GM19099 (cell line): ENCODE data around the gene ATP6V0C.

Experiments used
- POLR2A ChIP-seq: IDR thresholded peaks from 3 replicates; pipeline ENCODE4 v1.6.1; 2011; ENCODE audit warnings: low read depth; ENCODE audit not compliant: insufficient read length; ENCODE audit errors: extremely low read depth

The ATP6V0C gene

DNA sequence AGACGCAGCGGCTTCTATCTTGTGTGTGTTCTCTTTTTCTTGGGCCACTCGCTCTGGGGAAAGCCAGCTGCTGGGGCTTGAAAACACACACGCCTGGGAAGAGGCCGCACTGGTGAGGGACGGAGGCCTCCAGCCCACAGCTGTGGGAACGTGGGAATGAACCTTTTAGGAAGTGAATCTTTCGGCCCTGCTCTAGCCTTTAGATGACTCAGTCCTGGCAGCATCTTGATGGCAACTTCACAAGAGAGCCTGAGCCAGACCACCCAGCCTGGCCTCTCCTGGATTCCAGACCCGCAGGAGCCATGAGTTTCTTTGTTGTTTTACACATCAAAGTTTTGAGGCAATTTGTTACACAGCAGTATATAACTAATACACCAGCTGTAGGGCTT lies 21.9 kb downstream of the ATP6V0C start:
- no peak for TF ChIP-seq POLR2A

DNA sequence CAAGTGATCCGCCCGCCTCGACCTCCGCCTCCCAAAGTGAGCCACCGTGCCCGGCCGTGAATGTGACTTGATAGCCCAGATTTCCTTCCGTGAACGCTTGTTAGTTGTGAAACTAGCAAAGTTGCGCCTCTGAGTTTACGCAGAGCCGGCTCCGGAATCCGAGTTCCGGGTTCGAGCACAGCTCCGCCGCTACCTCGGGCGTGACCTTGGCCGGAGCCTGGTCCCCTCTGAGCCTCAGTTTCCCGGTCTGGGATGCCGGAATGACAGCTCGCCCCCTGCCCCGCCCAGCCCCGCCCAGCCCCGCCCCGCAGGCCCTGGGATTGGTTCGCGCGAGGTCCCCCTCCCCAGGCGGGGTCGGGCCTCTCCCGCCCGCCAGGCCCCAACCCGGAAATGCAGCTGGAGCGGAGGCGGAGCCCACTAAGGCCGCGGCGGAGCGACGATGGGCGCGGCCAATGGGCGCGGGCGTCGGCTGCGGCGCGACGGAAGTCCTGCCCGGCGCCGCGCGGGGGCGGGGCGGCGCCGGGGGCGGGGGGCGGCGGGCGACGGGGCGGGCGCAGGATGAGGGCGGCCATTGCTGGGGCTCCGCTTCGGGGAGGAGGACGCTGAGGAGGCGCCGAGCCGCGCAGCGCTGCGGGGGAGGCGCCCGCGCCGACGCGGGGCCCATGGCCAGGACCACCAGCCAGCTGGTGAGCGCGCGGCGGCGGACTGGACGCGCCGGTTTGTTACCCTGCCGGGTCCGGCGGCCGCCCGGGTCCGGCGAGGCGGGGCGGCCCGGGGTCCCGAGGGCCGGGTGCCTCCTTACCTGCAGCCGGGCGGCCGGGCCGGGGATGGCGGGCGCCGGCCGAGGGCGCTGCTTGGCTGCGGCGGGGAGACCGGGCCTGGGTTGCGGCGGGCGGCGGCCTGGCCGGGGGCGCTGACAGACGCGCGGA lies 24.0 kb downstream of the ATP6V0C start, which contains the start of gene PDPK1:
Gene PDPK1 (plus strand): TSS at position 571 of the 929 bp plus-strand sequence. CDS start 92 bp downstream, at position 663.
- TF ChIP-seq POLR2A = peak; percentile 68
